Measurements from ENCODE around the gene NIPAL3.
"Not testable (repeated sequence)": the region's sequence is repeated elsewhere in the genome, so short reads cannot be mapped to it uniquely, and the experiment has no call there.

Gene NIPAL3

DNA sequence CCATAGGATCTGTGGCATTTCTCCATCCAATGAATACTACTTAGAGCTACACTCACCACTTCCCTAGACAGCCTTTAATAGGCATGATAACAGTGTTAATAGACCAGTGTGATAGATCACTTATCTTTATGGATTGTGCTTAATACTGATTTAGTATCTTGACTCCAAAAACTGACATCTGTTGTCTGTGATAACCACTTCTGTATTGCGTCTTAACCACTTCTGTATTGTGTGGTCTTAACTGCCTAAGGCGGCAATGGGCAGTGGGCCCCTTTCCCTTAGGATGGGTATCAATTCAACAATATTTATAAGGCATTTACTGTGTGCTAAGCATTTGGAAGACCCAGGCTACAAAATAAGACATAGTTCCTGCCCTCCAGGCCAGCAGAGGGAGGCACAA lies 55.0 kb downstream of the NIPAL3 start:
- TF ChIP-seq POLR2A (IDR thresholded peaks at IDR 0.05; ENCODE audit: low read length) (no peak), GATA1 (IDR thresholded peaks at IDR 0.05; ENCODE audit: low read depth, low read length) (no peak)
- DNase-seq: peak in 1 of 2 experiments; percentile 34

DNA sequence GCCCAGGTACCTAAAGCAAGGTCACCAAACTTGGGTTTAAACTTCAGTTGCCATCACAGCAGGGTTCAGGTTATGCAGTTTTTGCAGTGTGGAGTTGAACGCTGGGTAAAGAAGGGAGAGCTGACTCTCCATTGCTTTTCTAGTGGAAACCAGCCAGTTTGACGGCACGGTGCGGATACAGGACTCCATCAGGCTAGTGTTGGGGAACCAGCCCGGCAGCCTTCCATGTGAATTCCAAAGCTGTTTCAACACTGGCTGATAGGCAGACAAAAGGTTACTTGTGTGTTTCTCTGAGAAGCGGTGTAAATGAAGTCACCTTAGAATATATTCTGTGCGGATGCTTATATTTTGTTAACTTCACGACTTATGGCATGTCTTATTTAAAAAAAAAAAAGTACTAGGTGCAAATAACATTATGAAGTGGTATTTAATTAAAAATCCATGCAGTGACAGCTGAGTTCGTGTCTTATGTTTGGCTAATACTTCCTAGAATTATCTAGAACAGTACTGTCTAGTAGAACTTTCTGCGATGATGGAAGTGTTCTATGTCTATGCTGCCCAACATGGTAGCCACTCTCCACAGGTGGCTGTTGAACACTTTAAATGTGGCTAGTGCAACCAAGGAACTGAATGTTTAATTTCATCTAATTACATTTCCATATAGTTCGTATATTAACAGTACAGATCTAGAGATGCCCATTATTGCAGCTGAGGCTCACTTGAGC lies 57.1 kb downstream of the NIPAL3 start:
- no peak for DNase-seq
- TF ChIP-seq POLR2A (IDR thresholded peaks at IDR 0.05; ENCODE audit: low read length) (no peak), GATA1 (IDR thresholded peaks at IDR 0.05; ENCODE audit: low read depth, low read length) (no peak)

DNA sequence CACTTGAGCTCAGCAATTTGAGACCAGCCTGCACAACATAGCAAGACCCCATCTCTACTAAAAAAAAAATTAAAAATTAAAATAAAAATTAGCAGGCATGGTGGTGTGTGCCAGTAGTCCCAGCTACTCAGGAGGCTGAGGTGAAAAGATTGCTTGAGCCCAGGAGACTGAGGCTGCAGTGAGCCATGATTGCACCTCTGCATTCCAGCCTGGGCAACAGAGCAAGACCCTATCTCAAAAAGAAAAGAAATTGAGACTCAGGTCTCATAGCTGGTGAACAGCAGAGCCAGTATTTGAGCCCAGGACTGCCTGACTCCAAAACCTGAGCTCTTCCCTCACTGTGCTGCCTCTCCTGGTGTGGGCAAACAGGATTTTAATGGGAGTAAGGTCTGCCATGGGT lies 58.6 kb downstream of the NIPAL3 start:
- TF ChIP-seq POLR2A (IDR thresholded peaks at IDR 0.05; ENCODE audit: low read length) (no peak), GATA1 (IDR thresholded peaks at IDR 0.05; ENCODE audit: low read depth, low read length) (no peak)
- no peak for DNase-seq

DNA sequence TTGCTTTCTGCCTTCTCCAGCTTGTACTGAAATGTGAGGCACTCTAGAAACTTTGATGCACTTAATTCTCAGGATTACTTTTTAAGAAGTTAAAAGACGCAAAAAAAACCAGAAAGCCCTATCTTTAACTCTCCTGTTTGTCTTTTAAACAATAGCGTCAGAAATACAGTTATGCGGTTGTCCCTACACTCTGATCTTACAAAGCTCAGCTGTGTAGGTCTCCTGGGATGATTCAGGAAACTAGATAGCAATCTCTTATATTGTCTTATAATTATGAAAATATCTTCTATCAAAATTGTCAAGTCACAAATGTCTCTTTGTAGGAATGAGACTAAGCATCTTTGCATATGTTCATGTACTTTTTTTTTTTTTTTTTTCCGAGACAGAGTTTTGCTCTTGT lies 60.1 kb downstream of the NIPAL3 start:
- TF ChIP-seq POLR2A (IDR thresholded peaks at IDR 0.05; ENCODE audit: low read length) (no peak), GATA1 (IDR thresholded peaks at IDR 0.05; ENCODE audit: low read depth, low read length) (no peak)
- DNase-seq: no peak

DNA sequence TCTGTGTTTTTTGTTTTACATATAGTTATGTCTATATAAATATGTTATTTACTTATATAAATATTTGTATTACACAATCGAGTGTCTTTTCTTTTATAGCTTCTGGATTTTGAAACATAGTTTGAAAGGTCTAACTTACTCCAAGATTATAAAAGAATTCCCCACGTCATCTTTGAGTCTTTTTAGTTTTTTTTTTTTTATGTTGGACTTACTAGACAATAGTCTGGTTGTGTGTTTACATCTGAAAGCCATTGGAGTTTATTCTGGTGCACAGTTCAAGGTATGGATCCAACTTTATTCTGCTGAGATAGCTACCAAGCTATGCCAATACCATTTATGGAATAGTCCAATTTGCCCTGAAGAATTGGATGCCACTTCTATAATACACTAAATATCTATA lies 61.0 kb downstream of the NIPAL3 start:
- DNase-seq: no peak
- TF ChIP-seq POLR2A (IDR thresholded peaks at IDR 0.05; ENCODE audit: low read length): no peak
- no peak for TF ChIP-seq GATA1 (IDR thresholded peaks at IDR 0.05; ENCODE audit: low read depth, low read length)

DNA sequence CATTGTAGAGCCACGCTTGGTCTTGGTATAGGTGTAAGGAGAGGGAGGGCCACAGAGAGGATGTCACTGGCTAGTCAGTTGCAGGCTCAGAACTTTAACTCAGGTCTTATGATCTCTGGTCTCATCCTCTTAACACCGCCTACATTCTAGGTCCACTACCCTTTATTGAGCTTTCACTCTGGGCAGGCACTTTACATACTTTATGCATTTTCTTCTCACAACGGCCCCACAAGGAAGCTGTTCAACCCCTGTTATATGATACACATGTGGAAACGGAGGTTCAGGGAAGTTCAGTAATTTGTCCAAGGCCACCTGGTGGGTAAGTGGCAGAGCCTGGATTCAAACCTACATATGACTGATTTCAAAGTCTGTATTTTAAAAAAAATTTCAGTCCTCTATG lies 61.7 kb downstream of the NIPAL3 start:
- no peak for DNase-seq
- TF ChIP-seq POLR2A (IDR thresholded peaks at IDR 0.05; ENCODE audit: low read length): no peak
- no peak for TF ChIP-seq GATA1 (IDR thresholded peaks at IDR 0.05; ENCODE audit: low read depth, low read length)

DNA sequence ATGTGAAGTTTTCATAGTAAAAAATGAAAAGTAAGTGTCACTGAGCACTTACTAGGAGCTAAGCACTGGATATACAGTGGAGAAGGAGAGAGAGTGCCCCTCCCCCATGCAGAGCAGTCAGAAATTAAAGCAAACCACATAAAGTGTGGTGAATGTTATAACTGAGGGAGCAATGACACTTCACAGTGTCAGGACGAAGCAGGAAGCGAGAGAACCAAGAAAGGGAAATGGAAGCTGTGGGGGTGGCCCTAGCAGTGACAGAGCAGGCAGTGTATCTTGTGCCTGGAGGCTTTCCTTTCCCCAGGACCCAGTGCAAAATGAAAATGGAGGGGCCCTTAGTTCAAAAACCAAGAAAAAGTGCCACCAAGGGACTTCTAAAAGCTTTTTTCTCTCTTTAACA lies 65.5 kb downstream of the NIPAL3 start:
- DNase-seq: no peak
- TF ChIP-seq GATA1 (IDR thresholded peaks at IDR 0.05; ENCODE audit: low read depth, low read length) (no peak), POLR2A (IDR thresholded peaks at IDR 0.05; ENCODE audit: low read length) (no peak)

DNA sequence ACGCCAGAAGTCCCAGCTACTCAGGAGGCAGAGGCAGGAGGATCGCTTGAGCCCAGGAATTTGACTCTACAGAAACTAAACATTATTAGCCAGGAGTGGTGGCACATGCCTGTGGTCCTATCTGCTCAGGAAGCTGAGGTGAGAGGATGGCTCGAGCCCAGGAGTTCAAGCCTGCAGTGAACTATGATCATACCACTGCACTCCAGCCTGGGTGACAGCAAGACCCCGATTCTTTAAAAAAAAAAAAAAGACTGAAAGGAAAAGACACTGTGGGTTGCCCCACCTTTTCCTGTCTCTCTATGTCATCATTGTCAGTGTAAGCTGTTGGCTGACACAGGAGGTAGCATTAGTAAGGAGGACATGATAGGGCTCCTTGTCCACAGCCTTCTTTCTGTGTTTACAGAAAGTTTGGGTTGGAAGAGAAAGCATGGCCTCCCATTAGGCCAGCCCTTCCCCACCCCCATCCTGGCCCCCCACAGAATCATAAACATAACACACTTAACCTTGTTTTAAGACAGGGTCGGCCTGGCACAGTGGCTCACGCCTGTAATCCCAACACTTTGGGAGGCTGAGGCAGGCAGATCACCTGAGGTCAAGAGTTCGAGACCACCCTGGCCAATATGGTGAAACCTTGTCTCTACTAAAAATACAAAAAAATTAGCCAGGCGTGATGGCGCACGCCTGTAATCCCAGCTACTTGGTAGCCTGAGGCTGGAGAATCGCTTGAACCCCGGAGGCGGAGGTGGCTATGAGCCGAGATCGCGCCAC lies 66.4 kb downstream of the NIPAL3 start:
- DNase-seq: no peak
- no peak for TF ChIP-seq GATA1 (IDR thresholded peaks at IDR 0.05; ENCODE audit: low read depth, low read length)
- no peak for TF ChIP-seq POLR2A (IDR thresholded peaks at IDR 0.05; ENCODE audit: low read length)

DNA sequence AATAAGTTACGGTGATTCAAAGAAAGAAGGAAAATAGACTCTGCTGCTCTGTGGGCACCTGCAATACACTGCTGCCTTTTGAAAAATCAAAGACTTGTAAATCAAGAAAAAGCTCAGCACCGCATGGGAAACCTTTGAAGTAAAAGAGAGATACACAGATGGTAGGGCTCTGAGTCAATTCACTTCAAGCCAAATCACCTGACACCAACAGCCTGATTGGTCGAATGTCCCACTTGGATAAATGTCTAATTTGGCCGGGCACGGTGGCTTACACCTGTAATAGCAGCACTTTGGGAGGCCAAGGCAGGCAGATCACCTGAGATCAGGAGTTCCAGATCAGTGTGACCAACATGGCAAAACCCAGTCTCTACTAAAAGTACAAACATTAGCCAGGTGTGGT lies 67.8 kb downstream of the NIPAL3 start:
- no peak for DNase-seq

DNA sequence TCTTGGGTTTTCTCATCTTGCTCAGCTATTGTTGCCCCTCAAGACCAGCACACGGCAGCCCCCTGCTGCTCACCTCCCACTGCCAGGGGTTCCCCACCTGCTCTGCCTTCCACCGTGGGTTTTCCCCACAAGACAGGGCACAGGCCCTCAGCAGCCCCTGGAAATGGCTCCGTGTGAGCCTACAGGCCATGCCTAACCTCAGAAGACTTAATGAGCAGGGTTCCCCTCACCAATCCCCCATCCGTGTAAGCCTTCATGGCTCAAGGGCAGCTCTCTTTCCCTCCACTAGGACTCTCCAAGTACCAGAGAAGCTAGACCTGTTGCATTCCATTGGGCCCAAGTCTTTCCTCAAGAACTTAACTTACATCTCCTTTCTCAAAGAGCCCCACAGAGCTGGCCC lies 68.6 kb downstream of the NIPAL3 start:
- no peak for DNase-seq
- TF ChIP-seq POLR2A (IDR thresholded peaks at IDR 0.05; ENCODE audit: low read length): no peak
- no peak for TF ChIP-seq GATA1 (IDR thresholded peaks at IDR 0.05; ENCODE audit: low read depth, low read length)

More for the DNA sequence above, 67.8 kb downstream of the NIPAL3 start:
- TF ChIP-seq GATA1 (IDR thresholded peaks at IDR 0.05; ENCODE audit: low read depth, low read length) (no peak), POLR2A (IDR thresholded peaks at IDR 0.05; ENCODE audit: low read length) (no peak)

DNA sequence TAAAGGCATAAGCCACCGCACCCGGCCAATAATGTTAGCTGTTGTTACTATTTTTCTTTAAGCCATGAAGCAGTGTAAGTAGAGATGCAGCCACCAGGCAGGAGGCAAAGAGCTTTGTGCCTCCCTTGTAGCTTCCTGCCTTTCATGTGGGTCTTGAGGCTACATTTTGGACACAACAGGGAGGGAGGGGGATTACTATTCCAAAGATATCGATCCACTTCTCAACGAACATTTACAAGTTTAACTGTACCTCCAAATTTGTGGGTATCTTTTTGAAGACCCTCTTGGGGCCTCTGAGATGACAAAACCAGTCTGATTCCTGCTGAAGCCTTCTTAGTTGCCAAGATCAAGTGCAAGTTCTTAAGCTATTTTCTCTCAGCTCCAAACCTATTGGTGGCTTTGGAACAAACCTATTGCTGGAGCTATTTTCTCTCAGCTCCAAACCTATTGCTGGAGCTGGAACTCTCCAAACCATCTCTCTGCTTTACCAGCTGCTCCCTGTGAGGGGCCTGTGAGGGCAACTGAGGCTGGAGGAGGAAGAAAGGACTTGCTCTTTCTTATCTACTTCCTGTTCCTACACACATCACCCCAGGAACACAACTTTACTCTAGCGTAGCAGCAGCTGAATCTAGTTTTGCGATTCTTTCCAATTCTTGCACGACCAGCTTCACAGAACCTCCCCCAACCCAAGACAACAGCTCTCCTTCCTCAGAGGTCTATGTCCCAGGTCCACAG lies 70.9 kb downstream of the NIPAL3 start:
- TF ChIP-seq POLR2A (IDR thresholded peaks at IDR 0.05; ENCODE audit: low read length): no peak
- TF ChIP-seq GATA1 (IDR thresholded peaks at IDR 0.05; ENCODE audit: low read depth, low read length): no peak
- DNase-seq: no peak

DNA sequence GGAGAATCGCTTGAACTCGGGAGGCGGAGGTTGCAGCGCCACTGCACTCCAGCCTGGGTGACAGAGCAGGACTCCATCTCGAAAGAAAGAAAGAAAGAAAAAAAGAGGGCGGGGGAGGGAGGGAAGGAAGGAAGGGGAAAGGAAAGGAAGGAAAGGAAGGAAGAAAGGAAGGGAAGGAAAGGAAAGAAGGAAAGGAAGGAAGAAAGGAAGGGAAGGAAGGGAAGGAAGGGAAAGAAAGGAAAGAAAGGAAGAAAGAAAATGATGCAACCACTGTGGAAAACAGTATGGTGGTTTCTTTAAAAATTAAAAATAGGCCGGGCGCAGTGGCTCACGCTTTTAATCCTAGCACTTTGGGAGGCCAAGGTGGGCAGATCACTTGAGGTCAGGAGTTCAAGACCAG lies 71.9 kb downstream of the NIPAL3 start:
- TF ChIP-seq GATA1 (IDR thresholded peaks at IDR 0.05; ENCODE audit: low read depth, low read length) (no peak), POLR2A (IDR thresholded peaks at IDR 0.05; ENCODE audit: low read length) (no peak)

DNA sequence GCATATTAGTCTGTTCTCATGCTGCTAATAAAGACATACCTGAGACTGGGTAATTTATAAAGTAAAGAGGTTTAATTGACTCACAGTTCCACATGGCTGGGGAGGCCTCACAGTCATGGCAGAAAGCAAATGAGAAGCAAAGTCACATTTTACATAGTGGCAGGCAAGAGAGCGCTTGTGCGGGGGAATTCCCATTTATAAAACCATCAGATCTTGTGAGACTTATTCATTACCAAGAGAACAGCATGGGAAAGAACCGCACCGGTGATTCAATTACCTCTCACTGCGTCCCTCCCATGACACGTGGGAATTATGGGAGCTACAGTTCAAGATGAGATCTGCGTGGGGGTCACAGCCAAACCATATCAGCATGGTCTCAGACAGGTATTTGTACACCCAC lies 72.6 kb downstream of the NIPAL3 start:
- not testable (repeated sequence) for DNase-seq

More for the DNA sequence above, 71.9 kb downstream of the NIPAL3 start:
- DNase-seq: no peak

DNA sequence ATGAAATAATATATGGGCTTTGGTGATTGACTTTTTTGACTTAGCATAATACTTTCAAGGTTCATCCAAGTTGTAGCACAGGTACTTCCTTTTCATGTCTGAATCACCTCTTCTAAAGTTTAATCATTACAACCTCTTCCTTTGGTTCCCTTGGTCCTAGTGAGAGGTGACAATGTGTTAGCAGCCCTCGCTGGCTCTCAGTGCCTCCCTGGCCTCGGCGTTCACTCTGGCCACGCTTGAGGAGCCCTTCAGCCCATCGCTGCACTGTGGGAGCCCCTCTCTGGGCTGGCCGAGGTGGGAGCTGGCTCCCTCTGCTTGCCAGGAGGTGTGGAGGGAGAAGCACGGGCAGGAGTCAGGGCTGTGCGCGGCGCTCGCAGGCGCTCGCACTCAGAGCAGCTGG lies 74.1 kb downstream of the NIPAL3 start:
- DNase-seq: no peak
- TF ChIP-seq POLR2A (IDR thresholded peaks at IDR 0.05; ENCODE audit: low read length) (no peak), GATA1 (IDR thresholded peaks at IDR 0.05; ENCODE audit: low read depth, low read length) (no peak)
